K562 (cell line): ENCODE data around the gene KIF15. TPM values are rescaled to one million over a fixed set of nuclear protein-coding genes. Genes with fewer than 3 reads are reported as not detected.

Source experiments
- CBX2 ChIP-seq: fragments of 200-600 bp; sonication (generic); IDR thresholded peaks from one replicate; pipeline ENCODE4 v1.6.1; 2012; ENCODE audit warnings: mild to moderate bottlenecking, low read length, inconsistent platforms; ENCODE audit not compliant: insufficient read depth, poor library complexity, severe bottlenecking
- CHD7 ChIP-seq: fragments of 200-600 bp; sonication (generic); IDR thresholded peaks from one replicate; pipeline ENCODE4 v1.6.1; 2012; ENCODE audit warnings: mild to moderate bottlenecking, low read depth, low read length, inconsistent platforms
- FOXA3 ChIP-seq, 2 experiments: fragments of 450-650 bp in 1 of 2; sonication (generic) in 1 of 2; formaldehyde crosslinking; IDR thresholded peaks in 1 of 2; conservative IDR thresholded peaks in 1 of 2; 2 replicates each; pipeline versions ENCODE4 v1.4.0 to v1.8.0; 2020 to 2022; ENCODE audit warnings: mild to moderate bottlenecking in 2 of 2, missing genetic modification reagents in 1 of 2
- FOXO4 ChIP-seq: fragments of 450-650 bp; formaldehyde crosslinking; IDR thresholded peaks from 2 replicates; pipeline ENCODE4 v1.4.0; 2020; ENCODE audit warnings: mild to moderate bottlenecking, moderate library complexity
- GABPA ChIP-seq: fragments of 200-800 bp; sonication (Bioruptor generic); conservative IDR thresholded peaks from 2 replicates; pipeline ENCODE4 v1.6.1; 2016; ENCODE audit warnings: low read depth, missing genetic modification characterization, missing compliant biosample characterization
- ILF3 ChIP-seq: fragments of 450-650 bp; IDR thresholded peaks from 2 replicates; pipeline ENCODE4 v1.6.1; 2018; ENCODE audit warnings: antibody characterized with exemption, mild to moderate bottlenecking, moderate library complexity, borderline replicate concordance
- KAT7 ChIP-seq: sonication (generic); formaldehyde crosslinking; IDR thresholded peaks from 2 replicates; pipeline ENCODE4 v1.8.0; 2022; ENCODE audit warnings: missing genetic modification reagents, mild to moderate bottlenecking, borderline replicate concordance
- LEF1 ChIP-seq: fragments of 450-650 bp; IDR thresholded peaks from 2 replicates; pipeline ENCODE4 v1.6.1; 2016; ENCODE audit warnings: mild to moderate bottlenecking
- MAFK ChIP-seq: IDR thresholded peaks from 2 replicates; pipeline ENCODE4 v1.6.1; 2011; ENCODE audit warnings: low read length, improper control_type of control experiment
- NR3C1 ChIP-seq: sonication (generic); formaldehyde crosslinking; IDR thresholded peaks from 2 replicates; pipeline ENCODE4 v1.8.1; 2022; ENCODE audit warnings: missing genetic modification reagents
- RNF2 ChIP-seq: sonication (generic); IDR thresholded peaks from 2 replicates; pipeline ENCODE4 v1.6.1; 2016
- SMAD1 ChIP-seq: fragments of 150-350 bp; IDR thresholded peaks from 2 replicates; pipeline ENCODE4 v1.6.1; 2014; ENCODE audit warnings: low read length, low read depth; ENCODE audit not compliant: partially characterized antibody
- ZNF175 ChIP-seq: fragments of 200-800 bp; sonication (Bioruptor generic); IDR thresholded peaks from 2 replicates; pipeline ENCODE4 v1.6.1; 2016; ENCODE audit warnings: low read depth, mild to moderate bottlenecking, missing genetic modification characterization, missing compliant biosample characterization
- ZSCAN29 ChIP-seq: fragments of 450-650 bp; IDR thresholded peaks from 2 replicates; pipeline ENCODE4 v1.6.1; 2017
- polyA plus RNA-seq, 8 experiments: library from polyadenylated mRNA; depleted of rRNA in 4 of 8; stranded (reverse) in 5 of 8; unstranded in 3 of 8; fragments of >200 nt; fragmentation: Nextera tagmentation in 2 of 8; fragmentation: Illumina TruSeq in 1 of 8; extraction: Ambion mirVana in 2 of 8; extraction: Trizol in 1 of 8; gene quantifications; 2 replicates each; pipeline versions ENCODE4 v1.2.1 to v1.2.3, GENCODE V29; 2011 to 2014; ENCODE audit warnings: inconsistent platforms in 1 of 8, missing spikeins in 1 of 8
- total RNA-seq, 7 experiments: library from RNA; depleted of rRNA in 6 of 7; stranded (reverse); fragments of >200 nt in 6 of 7; fragmentation: Illumina TruSeq in 2 of 7; extraction: Trizol in 2 of 7; gene quantifications; 2 replicates each; pipeline versions ENCODE4 v1.2.1 to v1.2.3, GENCODE V29; 2011 to 2021; ENCODE audit warnings: low replicate concordance in 1 of 7

The KIF15 gene
- total and polyA plus RNA-seq, 9 of the 15 experiments (the other 6 are each of a cell fraction or from before 2014, with no cell fraction given) = 9.0 to 45.9 (median 26.0) TPM

- TF ChIP-seq CHD7 (no peak), MAFK (peak; percentile 40; the same call in 1 of the 2 replicates), KAT7 (CRISPR knock-in tag) (no peak), CBX2 (no peak), GABPA (tag) (peak; percentile 88), ZNF175 (CRISPR knock-in tag) (no peak), ZSCAN29 (no peak), FOXA3 (CRISPR knock-in tag; conservative IDR thresholded peaks at IDR 0.05 in 1 of 2, IDR thresholded peaks at IDR 0.05 in 1 of 2) (no peak), LEF1 (no peak), ILF3 (no peak), NR3C1 (CRISPR knock-in tag) (no peak), FOXO4 (CRISPR knock-in tag) (no peak), SMAD1 (no peak), RNF2 (0 out of 2 replicates have a peak, but pooled peaks have one; percentile 48)
Measured at GRCh38 chr3:44729384-44729910, 32.1 kb upstream of the KIF15 start, which contains the start of gene ZNF501 (continued).
